Left renal cortex interstitium (tissue), 4 donors: ENCODE data around the gene LRMDA. TPM values are rescaled to one million over a fixed set of nuclear protein-coding genes. Genes with fewer than 3 reads are reported as not detected.

Source experiments
- DNase-seq, 4 donors: peaks; one replicate each; pipeline ENCODE4 v3.0.0-alpha.2; 2013; ENCODE audit warnings: low read depth in 4 of 4, low spot score in 2 of 4, missing footprints in 1 of 4
- polyA plus RNA-seq, 4 donors: library from polyadenylated mRNA; unstranded; fragments of 120-200 nt; gene quantifications; one replicate each; pipeline ENCODE4 v1.2.1, GENCODE V29; 2013; ENCODE audit not compliant: insufficient read length in 4 of 4

LRMDA gene
- polyA plus RNA-seq, 4 donors: 15.3 to 23.5 (median 21.1) TPM

- no peak for DNase-seq
These were observed 10.3 kb downstream of the LRMDA start for GRCh38 chr10:75441682-75442081.

GRCh38 chr10:75443362-75443761, 11.9 kb downstream of the LRMDA start:
- no peak for DNase-seq

- no peak for DNase-seq
These were observed 13.5 kb downstream of the LRMDA start for GRCh38 chr10:75444781-75445386.

DNA sequence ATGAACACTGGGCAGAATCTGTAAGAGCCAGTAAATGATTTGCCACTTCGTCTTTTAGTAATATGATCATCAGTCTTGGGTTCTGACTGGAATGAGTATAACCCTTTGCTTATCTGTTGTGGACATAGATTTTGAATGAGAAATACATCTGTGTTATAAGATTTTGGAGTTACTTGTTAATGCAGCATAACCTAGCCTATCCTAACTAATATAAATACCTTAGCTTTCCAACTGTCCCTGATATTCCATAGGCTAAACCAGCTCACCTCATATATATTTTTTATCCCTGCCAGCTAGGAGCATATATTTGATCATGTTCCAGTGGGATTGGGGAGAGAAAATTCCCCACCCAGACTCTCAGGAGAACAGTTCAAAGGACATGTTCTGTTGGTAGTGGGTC, 15.1 kb downstream of the LRMDA start:
- no peak for DNase-seq

GRCh38 chr10:75448166-75448565, 16.7 kb downstream of the LRMDA start:
- DNase-seq: no peak

- DNase-seq: no peak
These were observed 18.1 kb downstream of the LRMDA start for GRCh38 chr10:75449382-75450074.

DNA sequence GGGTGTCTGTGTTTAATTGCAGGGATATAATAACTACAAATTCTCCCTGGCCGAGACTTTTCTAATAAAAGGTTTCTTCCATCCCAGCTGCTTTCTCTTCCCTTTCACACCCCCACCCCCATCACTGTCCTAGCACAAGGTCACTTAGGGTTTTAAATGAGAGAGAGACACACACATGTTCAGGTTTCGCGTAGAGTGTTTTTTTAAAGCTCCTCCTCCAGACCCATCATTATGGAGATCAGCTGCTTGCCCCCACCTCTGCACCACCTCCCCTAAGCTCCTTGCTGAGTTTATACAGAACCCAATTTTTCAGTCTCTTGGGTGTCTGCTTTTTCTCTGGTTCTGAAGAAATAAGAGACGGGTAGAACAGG, 18.6 kb downstream of the LRMDA start:
- DNase-seq: no peak

DNA sequence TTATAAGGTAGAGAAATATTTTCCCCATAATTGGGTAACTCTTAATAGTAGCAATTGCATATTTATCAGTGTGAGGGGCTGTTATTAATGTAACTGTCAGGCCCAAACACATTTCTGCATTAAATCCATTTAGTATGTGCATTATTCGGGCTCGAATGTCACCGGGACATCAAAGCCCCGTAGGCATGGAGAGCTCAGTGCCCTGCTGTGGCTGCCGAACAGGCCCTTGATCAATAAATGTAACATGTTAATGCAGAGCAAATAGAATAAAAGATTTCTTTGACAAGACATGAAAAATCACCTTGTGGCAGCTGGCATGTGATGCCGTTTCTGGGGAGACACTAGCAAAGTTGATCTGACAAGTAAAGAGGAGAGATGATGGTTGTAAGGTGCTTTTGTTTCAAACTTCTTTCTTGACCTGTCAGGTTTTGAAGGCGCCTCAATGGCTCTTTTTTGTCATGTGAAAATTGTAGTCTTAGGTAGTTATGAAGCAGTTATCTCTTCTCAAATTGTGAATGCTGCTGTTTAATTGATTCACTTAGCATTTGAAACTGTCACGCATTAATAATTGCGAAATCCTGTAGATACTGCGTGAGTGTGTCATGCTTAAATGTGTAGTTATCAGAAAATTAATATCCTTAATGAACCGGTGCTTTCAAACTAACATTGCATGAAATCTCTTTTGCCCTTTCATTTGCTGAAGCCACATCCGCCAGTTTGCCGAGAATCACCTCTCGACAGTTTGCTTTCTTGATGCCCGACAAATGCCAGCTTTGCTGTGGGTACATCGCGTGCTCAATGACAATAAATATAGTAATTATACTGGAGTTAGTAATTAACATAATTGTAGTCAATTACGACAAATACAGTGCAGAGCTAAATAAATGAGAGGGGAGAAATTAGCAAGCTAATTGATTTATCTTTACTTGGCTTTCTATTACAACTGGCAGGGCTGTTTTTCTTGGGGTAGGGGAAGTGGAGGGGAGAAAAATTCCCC, 19.5 kb downstream of the LRMDA start:
- DNase-seq: no peak

DNA sequence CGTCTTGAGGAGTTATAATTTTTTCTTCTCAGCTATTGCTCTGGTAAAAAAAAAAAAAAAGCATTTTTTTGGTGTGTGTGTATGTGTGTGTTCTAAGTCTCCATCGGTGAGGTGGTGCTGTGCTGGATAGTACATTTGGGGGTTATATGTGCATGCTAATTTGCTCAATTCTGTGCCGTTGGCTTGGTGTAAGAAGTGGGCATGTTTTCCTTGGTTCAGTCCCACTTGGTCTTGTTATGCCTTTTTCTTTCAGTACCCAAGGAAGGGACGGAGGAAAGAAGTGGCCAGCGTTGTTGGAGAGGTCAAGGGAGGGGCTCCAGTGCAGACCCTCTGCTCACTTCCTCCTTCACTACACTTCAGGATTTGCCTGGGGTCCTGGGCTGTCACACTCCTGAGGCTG, 20.4 kb downstream of the LRMDA start:
- no peak for DNase-seq

GRCh38 chr10:75452997-75453396, 21.6 kb downstream of the LRMDA start:
- DNase-seq: no peak

GRCh38 chr10:75456122-75456521, 24.7 kb downstream of the LRMDA start:
- no peak for DNase-seq

- DNase-seq: no peak
These were observed 28.6 kb downstream of the LRMDA start for GRCh38 chr10:75460059-75460458.

- DNase-seq: no peak
These were observed 30.5 kb downstream of the LRMDA start for GRCh38 chr10:75461672-75462649.

DNA sequence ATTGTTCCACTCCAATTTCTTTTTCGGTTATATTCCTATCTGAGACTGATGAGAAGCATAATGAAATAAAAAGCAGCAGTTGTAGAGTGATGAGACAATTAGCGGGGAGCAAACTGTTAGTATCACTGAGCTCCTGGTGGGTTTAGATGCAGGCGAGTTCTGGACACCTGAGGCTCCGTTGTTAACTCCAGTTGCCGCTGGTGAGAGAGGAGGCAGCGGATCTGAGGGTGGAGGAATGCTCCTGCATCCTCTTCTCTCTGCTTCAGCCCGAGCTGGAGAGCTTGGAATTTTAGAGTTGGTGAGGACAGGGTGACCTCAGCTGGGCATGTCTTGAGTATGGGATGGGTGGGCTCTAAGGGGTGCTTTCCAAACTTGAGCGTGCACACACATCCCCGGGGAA, 31.4 kb downstream of the LRMDA start:
- no peak for DNase-seq

GRCh38 chr10:75464478-75465449, 33.3 kb downstream of the LRMDA start:
- no peak for DNase-seq

- DNase-seq: no peak
These were observed 34.0 kb downstream of the LRMDA start for GRCh38 chr10:75465450-75465827.

GRCh38 chr10:75466001-75466400, 34.6 kb downstream of the LRMDA start:
- no peak for DNase-seq

DNA sequence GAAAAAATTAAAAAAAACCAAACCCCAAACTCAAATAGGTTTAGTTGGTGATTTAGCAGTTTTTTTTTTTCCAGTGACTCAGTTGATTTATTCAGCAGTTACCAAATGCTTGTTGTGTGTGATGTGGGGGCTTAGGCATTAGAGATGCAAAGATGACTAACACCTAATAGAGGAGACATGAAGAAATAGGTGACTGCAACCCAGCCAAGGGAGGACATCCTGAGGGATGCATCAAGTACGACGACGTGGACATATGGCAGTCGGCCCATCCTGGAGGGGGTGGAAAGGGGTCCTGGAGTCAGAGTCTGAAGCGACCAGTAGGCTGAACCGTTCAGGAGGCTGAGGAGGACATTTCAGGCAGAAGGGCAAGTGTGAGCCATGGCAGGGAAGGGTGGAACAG, 35.5 kb downstream of the LRMDA start:
- no peak for DNase-seq

- no peak for DNase-seq
These were observed 37.2 kb downstream of the LRMDA start for GRCh38 chr10:75468612-75469005.
